HG03175 (cell line): Measurements from ENCODE around the gene TECPR2.

Experiments used
- ATAC-seq: cut with Tn5 transposase; IDR thresholded peaks from one replicate; pipeline ENCODE4 v1.9.1; 2021; ENCODE audit warnings: mild to moderate bottlenecking, moderate library complexity; ENCODE audit not compliant: unreplicated experiment

TECPR2 gene

GRCh38 chr14:102462391-102462790, 99.7 kb downstream of the TECPR2 start:
- ATAC-seq: no peak

GRCh38 chr14:102464006-102464405, 101.3 kb downstream of the TECPR2 start:
- ATAC-seq: no peak

DNA sequence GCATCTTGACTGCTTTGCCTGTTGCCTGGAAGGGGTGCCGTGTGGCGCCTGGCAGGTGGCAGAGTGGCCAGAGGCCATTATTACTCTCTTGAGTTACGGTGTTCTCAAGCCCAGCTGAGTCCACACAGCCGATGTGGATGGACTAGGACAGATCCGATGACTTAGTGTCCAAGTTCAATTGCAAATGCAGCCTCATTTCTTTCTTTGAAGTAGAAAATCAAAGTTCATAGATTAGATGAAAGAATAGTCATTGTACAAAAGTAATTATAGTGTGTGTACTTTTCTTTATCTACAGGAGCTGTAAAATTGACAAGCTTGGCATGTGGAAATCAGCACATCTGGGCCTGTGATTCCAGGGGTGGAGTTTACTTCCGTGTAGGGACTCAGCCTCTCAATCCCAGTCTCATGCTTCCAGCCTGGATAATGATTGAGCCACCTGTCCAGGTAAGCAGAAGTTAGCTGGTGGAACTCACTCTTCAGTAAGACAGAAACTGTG, 102.2 kb downstream of the TECPR2 start:
- no peak for ATAC-seq

DNA sequence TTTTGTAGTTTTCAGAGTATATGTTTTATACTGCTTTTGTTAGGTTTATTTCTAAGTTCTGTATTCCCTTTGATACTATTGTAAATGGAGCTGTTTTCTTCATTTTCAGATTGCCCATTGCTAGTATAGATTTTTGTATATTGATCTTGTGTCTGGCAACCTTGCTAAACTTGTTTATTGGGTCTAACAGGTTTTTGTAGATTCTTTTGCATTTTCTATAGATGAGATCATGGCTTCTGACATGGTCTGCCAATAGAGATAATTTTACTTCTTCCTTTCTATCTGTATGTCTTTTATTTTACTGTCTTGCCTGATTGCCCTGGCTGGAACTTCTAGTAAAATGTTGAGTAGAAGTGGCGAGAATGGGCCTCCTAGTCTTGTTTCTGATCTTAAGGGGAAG, 106.5 kb downstream of the TECPR2 start:
- no peak for ATAC-seq

DNA sequence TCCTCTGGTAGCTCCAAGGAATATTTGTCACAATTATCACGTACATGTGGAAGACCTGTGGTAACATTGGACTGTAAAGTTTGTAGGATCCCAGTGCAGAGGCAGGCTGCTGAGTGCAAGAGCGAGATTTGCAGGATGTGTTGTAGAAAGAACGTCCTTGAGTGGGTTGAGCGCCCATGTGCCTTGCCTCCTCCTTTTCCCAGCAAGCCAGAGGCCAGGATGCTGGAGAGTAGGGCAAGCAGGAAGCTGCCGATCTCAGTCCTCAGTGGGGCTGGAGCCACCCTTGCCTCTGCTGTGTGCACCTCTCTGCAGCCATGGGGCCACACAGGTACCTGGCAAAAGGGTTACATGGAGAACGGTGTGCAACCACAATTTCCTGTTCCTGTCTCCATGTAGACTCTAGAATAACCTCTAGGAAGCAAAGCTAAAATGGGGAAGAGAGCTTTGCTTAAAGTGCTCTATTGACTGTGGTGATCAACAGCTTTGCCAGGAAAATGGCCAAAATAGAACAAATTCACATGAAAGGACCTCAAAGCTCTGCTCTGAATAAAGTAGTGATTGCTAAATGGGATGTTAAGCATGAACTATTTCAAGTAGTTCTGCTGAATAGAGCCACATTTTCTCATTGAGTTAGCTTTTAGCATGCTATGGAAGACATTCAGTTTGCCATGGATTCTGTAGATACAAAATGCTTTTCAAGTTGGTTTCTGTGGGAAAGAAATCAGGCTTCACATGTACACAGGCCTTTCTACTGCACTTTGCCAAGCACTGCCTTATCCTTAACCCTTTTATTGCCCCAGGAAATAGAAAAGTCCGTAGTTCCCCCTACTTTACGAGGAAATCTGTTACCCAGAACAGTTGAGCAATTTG, 109.4 kb downstream of the TECPR2 start:
- ATAC-seq: no peak

DNA sequence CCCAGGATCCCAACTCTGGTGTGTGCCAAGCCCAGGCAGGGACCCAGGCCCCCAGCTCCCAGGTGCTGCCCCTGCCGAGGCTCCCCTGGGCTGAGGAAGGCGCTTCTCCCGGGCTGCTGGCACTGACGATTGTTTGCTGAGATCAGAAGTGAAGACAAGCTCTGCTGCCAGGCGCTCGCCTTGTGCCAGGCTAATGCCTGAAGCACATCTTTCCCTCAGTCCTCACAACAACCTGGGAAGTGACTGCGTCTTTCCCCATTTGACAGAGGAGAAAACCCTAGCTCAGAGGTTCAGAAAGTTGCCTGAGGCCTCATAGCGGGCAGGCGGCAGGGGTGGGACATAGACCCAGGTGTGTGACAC, 110.0 kb downstream of the TECPR2 start:
- no peak for ATAC-seq

DNA sequence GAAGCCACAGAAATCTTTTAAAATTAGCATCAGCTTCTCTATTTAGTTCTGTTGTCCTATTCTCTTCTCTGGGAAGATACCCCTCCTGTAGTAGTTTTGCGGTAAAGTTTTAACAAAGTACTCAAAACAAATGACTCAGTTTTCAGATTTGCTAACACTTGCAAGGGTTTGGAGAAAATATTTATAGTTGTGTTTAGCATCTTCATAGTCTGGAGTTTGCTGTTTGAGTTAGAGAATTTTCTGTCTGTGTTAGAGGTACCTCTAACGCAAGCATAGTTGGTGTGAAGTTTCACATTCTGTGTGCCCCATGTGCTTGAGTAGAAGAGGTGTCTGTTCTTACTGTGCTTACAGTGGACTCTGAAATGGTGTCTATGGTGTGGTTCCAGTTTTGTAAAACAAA, 110.8 kb downstream of the TECPR2 start:
- ATAC-seq: no peak

- no peak for ATAC-seq
Measured at GRCh38 chr14:102474934-102475333, 112.2 kb downstream of the TECPR2 start.

GRCh38 chr14:102479107-102479506, 116.4 kb downstream of the TECPR2 start:
- ATAC-seq: no peak

DNA sequence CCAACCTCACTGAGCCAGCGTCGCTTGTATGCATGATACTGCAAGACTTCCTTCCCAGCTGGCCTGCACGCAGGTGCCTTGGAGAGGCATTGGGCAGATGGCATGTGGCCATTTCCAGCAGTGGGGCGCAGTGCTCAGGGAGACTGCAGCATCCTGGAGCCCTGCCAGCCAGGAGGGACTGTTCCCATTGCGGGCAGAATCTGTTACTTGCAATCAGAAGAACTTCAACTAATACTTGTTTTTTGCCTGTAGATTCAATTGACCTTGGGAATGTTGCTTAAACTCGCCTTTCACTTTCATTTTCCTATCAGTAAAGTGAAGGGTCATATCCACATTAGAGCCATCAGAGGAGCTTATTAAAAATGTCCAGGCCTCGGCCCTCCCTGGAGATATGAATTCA, 117.0 kb downstream of the TECPR2 start:
- no peak for ATAC-seq

DNA sequence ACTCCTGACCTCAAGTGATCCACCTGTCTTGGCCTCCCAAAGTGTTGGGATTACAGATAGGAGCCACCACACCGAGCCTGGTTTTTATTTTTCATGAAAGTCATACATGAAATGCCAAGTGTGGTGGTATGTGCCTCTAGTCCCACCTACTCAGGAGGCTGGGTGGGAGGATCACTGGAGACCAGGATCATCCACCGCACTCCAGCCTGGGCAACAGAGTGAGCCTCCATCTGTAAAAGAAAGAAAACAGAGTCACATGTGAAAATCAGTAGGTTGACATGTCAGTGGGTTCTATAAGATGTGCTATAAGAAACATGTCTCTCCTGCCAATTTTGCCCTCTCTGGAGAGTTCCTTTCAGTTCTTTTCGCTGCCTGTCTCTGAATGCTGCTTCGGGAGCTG, 118.6 kb downstream of the TECPR2 start:
- ATAC-seq: no peak

DNA sequence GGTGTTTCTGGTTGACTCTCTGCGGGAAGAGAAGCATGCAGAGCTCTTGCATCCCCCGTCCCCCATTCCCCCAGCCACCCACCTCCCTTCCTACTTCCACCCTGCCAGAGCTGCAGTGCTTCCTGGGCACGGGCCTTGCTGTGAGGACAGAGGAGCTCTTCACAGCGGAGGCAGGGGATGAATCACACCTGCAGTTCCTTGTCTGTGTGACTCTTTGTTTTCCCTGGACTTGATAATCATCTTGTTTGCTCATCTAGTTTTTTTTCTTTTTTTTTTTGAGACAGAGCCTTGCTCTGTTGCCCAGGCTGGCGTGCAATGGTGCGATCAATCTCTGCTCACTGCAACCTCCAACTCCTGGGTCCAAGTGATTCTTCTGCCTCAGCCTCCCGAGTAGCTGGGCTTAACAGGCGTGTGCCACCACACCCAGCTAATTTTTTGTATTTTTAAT, 119.1 kb downstream of the TECPR2 start:
- ATAC-seq: no peak

- ATAC-seq: no peak
Measured at GRCh38 chr14:102484316-102484715, 121.6 kb downstream of the TECPR2 start.

- ATAC-seq: no peak
Measured at GRCh38 chr14:102485693-102486512, 123.2 kb downstream of the TECPR2 start.

DNA sequence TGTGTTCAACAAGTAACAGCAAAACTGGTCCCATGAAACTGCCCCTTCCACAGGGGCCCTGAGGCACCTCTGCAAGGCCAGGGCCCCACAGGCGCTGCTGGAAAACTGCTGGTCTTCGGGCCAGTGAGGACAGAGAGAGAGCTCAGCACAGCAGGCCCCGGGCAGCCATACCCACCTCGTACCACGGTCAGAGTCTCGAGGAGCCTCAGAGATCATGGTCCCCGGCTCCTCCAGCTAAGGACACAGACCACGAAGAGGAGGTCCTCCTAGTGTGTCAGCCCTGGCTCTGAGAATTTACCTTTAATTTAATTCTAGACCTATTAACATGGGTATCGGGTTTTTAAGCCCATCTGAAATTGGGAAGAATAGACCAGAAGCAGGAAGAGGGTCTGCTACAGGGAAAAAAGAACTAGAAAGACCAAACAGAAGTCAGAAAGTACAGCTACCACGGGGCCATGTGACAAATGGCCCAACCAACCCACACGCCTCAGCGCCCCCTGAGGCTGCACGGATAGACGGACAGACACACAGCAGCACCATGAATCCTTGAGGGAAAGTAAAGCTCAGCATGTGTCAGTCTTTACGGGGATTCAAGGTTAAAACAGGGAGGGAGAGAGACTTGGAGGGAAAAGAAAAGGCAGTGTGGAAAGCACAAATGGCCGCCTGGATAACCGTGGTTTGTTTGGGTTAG, 123.9 kb downstream of the TECPR2 start:
- ATAC-seq: no peak

DNA sequence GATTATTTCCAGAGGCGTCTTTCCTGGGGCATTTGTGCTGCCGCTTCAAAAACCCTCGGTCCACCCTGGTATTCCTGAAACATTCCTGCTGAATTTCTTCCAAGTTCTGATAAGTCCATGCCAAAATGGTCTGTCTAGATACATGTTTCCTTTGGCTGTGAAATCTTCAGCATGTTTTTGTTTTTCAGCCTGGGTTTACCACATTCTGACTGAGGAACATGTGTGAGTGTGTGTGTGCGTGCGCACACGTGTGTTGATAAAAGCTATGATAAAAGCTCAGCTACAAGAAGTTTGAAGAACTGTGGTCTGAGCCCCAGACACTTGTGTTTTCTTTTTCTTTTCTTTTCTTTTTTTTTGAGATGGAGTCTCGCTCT, 124.5 kb downstream of the TECPR2 start:
- ATAC-seq: no peak

DNA sequence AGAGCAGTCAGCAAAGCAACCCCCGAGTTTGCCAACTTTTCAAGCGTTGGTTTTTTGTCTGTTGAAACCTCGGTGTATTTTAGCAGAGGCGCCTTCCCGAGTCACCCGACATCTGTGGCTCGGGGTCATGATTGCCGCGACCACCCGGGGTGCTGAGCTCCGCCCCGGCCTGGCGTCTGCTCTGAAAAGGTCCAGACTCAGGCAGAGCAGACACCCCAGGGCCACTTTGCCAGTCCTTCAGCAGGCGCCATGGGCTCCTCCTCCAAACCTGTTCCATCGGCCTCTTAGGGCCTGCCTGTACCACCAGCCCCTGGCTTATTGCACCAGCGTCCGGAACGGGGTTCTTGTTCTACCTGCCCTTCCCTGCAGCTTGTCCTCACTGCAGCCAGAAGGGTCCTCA, 127.7 kb downstream of the TECPR2 start:
- ATAC-seq: no peak

- ATAC-seq: no peak
Measured at GRCh38 chr14:102491366-102491765, 128.6 kb downstream of the TECPR2 start.

DNA sequence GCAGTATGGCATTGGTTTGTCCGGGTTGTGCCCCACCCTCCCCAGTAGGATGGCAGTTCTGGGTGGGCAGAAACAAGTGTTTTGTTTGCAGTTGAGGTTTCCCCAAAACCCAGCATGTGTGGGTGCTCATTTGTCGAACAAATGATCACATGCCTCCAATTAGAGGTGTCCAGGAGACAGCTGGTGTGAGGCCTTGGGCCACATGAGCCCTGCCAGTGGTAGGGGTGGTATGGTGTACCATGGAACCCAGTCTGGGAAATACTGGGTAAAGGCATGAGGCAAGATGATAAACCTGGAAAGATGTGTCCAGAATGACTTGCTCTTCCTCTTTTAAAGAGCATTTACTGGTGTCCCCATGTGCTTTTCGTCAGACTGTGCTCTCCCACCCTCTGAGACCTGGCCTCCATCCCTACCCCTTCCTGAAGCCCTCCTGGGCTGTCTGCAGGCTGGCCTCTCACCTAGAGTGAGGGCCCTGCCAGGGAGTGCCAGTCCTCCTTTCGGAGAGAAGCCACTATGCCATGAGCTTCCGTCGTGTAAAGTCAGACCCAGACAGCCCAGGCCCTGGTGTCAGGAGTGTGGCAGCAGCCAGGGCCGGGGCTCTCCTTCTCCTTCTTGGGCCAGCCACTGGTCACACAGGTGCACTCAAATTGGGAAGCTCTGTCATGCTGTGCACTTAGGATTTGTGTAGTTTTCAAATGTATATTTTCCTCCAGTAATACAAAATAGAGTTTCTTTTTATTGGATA, 129.2 kb downstream of the TECPR2 start:
- ATAC-seq: no peak

- no peak for ATAC-seq
Measured at GRCh38 chr14:102492531-102492910, 129.8 kb downstream of the TECPR2 start.

- no peak for ATAC-seq
Measured at GRCh38 chr14:102493096-102493495, 130.4 kb downstream of the TECPR2 start.
